ENCODE data around the gene SORCS3.
"Not testable (repeated sequence)": the region's sequence is repeated elsewhere in the genome, so short reads cannot be mapped to it uniquely, and the experiment has no call there.

The SORCS3 gene

GRCh38 chr10:104690101-104690500, 49.0 kb downstream of the SORCS3 start:
- DNase-seq (ENCODE audit: low read depth, low spot score), result no peak
- H3K27ac ChIP-seq, result no peak overlapping the region
- TF ChIP-seq FOXP2 (optimal IDR thresholded peaks at IDR 0.05; ENCODE audit: control extremely low read depth, extremely low read length, insufficient read depth) (no peak), EZH2 (IDR thresholded peaks at IDR 0.05) (no peak), POLR2AphosphoS5 (IDR thresholded peaks at IDR 0.05; ENCODE audit: borderline replicate concordance, low read depth, low read length) (no peak)
- no peak overlapping the region for H3K9ac ChIP-seq (ENCODE audit: insufficient read length)
- no peak overlapping the region for H3K4me3 ChIP-seq
- H3K36me3 ChIP-seq (ENCODE audit: insufficient read depth, low read length), result no peaks in the 10 kb centered on the region
- no peaks in the 10 kb centered on the region for H3K9me3 ChIP-seq (ENCODE audit: low read depth, low read length)

GRCh38 chr10:104690959-104691358, 49.9 kb downstream of the SORCS3 start:
- H3K9me3 ChIP-seq (ENCODE audit: low read depth, low read length), result no peaks in the 10 kb centered on the region
- no peak overlapping the region for H3K27ac ChIP-seq
- H3K4me3 ChIP-seq, result no peak overlapping the region
- no peaks in the 10 kb centered on the region for H3K36me3 ChIP-seq (ENCODE audit: insufficient read depth, low read length)
- TF ChIP-seq FOXP2 (optimal IDR thresholded peaks at IDR 0.05; ENCODE audit: control extremely low read depth, extremely low read length, insufficient read depth) (no peak), POLR2AphosphoS5 (IDR thresholded peaks at IDR 0.05; ENCODE audit: borderline replicate concordance, low read depth, low read length) (no peak), EZH2 (IDR thresholded peaks at IDR 0.05) (no peak)
- DNase-seq (ENCODE audit: low read depth, low spot score), result no peak
- no peak overlapping the region for H3K9ac ChIP-seq (ENCODE audit: insufficient read length)

GRCh38 chr10:104694074-104694473, 53.0 kb downstream of the SORCS3 start:
- DNase-seq (ENCODE audit: low read depth, low spot score), result no peak
- Histone ChIP-seq H3K4me3 (no peak overlapping the region), H3K9me3 (ENCODE audit: low read depth, low read length) (no peaks in the 10 kb centered on the region), H3K27ac (no peak overlapping the region), H3K9ac (ENCODE audit: insufficient read length) (no peak overlapping the region), H3K36me3 (ENCODE audit: insufficient read depth, low read length) (no peaks in the 10 kb centered on the region)
- TF ChIP-seq EZH2 (IDR thresholded peaks at IDR 0.05), result no peak
- TF ChIP-seq POLR2AphosphoS5 (IDR thresholded peaks at IDR 0.05; ENCODE audit: borderline replicate concordance, low read depth, low read length), result no peak
- TF ChIP-seq FOXP2 (optimal IDR thresholded peaks at IDR 0.05; ENCODE audit: control extremely low read depth, extremely low read length, insufficient read depth), result no peak

- not testable (repeated sequence) for H3K4me3 ChIP-seq; H3K9ac ChIP-seq (ENCODE audit: insufficient read length); DNase-seq (ENCODE audit: low read depth, low spot score); H3K27ac ChIP-seq; H3K9me3 ChIP-seq (ENCODE audit: low read depth, low read length); H3K36me3 ChIP-seq (ENCODE audit: insufficient read depth, low read length)
These were observed 62.2 kb downstream of the SORCS3 start for GRCh38 chr10:104703262-104703661.

- Histone ChIP-seq H3K9ac (ENCODE audit: insufficient read length) (no peak overlapping the region), H3K27ac (no peak overlapping the region), H3K36me3 (ENCODE audit: insufficient read depth, low read length) (no peaks in the 10 kb centered on the region), H3K9me3 (ENCODE audit: low read depth, low read length) (no peaks in the 10 kb centered on the region), H3K4me3 (no peak overlapping the region)
- DNase-seq (ENCODE audit: low read depth, low spot score), result no peak
- TF ChIP-seq EZH2 (IDR thresholded peaks at IDR 0.05) (no peak), POLR2AphosphoS5 (IDR thresholded peaks at IDR 0.05; ENCODE audit: borderline replicate concordance, low read depth, low read length) (no peak)
These were observed 65.8 kb downstream of the SORCS3 start for GRCh38 chr10:104706886-104707285.

- H3K36me3 ChIP-seq (ENCODE audit: insufficient read depth, low read length), result no peaks in the 10 kb centered on the region
- no peak for DNase-seq (ENCODE audit: low read depth, low spot score)
These were observed 66.7 kb downstream of the SORCS3 start for GRCh38 chr10:104707602-104708459.

GRCh38 chr10:104711302-104711721, 70.2 kb downstream of the SORCS3 start:
- no peak overlapping the region for H3K27ac ChIP-seq
- TF ChIP-seq EZH2 (IDR thresholded peaks at IDR 0.05) (no peak), POLR2AphosphoS5 (IDR thresholded peaks at IDR 0.05; ENCODE audit: borderline replicate concordance, low read depth, low read length) (no peak), FOXP2 (optimal IDR thresholded peaks at IDR 0.05; ENCODE audit: control extremely low read depth, extremely low read length, insufficient read depth) (no peak)
- no peak overlapping the region for H3K9ac ChIP-seq (ENCODE audit: insufficient read length)
- no peak for DNase-seq (ENCODE audit: low read depth, low spot score)
- H3K36me3 ChIP-seq (ENCODE audit: insufficient read depth, low read length), result no peaks in the 10 kb centered on the region
- no peaks in the 10 kb centered on the region for H3K9me3 ChIP-seq (ENCODE audit: low read depth, low read length)
- no peak overlapping the region for H3K4me3 ChIP-seq

More at GRCh38 chr10:104707602-104708459, 66.7 kb downstream of the SORCS3 start:
- no peak overlapping the region for H3K4me3 ChIP-seq
- no peak overlapping the region for H3K9ac ChIP-seq (ENCODE audit: insufficient read length)
- no peak overlapping the region for H3K27ac ChIP-seq
- no peaks in the 10 kb centered on the region for H3K9me3 ChIP-seq (ENCODE audit: low read depth, low read length)
- no peak for TF ChIP-seq POLR2AphosphoS5 (IDR thresholded peaks at IDR 0.05; ENCODE audit: borderline replicate concordance, low read depth, low read length)

GRCh38 chr10:104730593-104730992, 89.5 kb downstream of the SORCS3 start:
- H3K36me3 ChIP-seq (ENCODE audit: insufficient read depth, low read length); H3K9me3 ChIP-seq (ENCODE audit: low read depth, low read length); DNase-seq (ENCODE audit: low read depth, low spot score); H3K27ac ChIP-seq; H3K4me3 ChIP-seq; H3K9ac ChIP-seq (ENCODE audit: insufficient read length): not testable (repeated sequence)

- H3K9me3 ChIP-seq (ENCODE audit: low read depth, low read length), result no peaks in the 10 kb centered on the region
- H3K4me3 ChIP-seq, result no peak overlapping the region
These were observed 90.1 kb downstream of the SORCS3 start for GRCh38 chr10:104731192-104731591.

More at GRCh38 chr10:104731192-104731591, 90.1 kb downstream of the SORCS3 start:
- no peak overlapping the region for H3K9ac ChIP-seq (ENCODE audit: insufficient read length)
- no peak overlapping the region for H3K27ac ChIP-seq
- TF ChIP-seq POLR2AphosphoS5 (IDR thresholded peaks at IDR 0.05; ENCODE audit: borderline replicate concordance, low read depth, low read length) (no peak), FOXP2 (optimal IDR thresholded peaks at IDR 0.05; ENCODE audit: control extremely low read depth, extremely low read length, insufficient read depth) (no peak), EZH2 (IDR thresholded peaks at IDR 0.05) (no peak)
- DNase-seq (ENCODE audit: low read depth, low spot score), result no peak
- no peaks in the 10 kb centered on the region for H3K36me3 ChIP-seq (ENCODE audit: insufficient read depth, low read length)
